T47D (cell line): ENCODE results near the gene RANBP3.
"Not testable (repeated sequence)": the region's sequence is repeated elsewhere in the genome, so short reads cannot be mapped to it uniquely, and the experiment has no call there.

Source experiments
- DNase-seq, 2 experiments: peaks; one replicate each; pipeline versions ENCODE4 v3.0.0 to v3.0.0-alpha.2; 2011 to 2012; ENCODE audit warnings: low read depth in 1 of 2, low spot score in 1 of 2
- JUND ChIP-seq: IDR thresholded peaks from 2 replicates; pipeline ENCODE4 v1.6.1; 2012; ENCODE audit warnings: low read depth
- in situ Hi-C: cut with HindIII; loops from 2 replicates; pipeline ENCODE4 v1.10.0; 2016; ENCODE audit warnings: low sequenced_read_pairs, low pct_unique_long_range_greater_than_20kb

RANBP3 gene

GRCh38 chr19:5891572-5891937 lies 86.4 kb downstream of the RANBP3 start:
- no peak for TF ChIP-seq JUND
- in situ Hi-C loops, result no loop called here
- no peak for DNase-seq

- TF ChIP-seq JUND, result no peak
- DNase-seq, result no peak
- in situ Hi-C loops, result no loop called here
Measured at GRCh38 chr19:5890099-5890498, 87.8 kb downstream of the RANBP3 start.

- TF ChIP-seq JUND, result no peak
- in situ Hi-C loops, result no loop called here
- no peak for DNase-seq
Measured at GRCh38 chr19:5889288-5889971, 88.5 kb downstream of the RANBP3 start.

- DNase-seq, in situ Hi-C loops: not testable (repeated sequence)
Measured at GRCh38 chr19:5884065-5884811, 93.7 kb downstream of the RANBP3 start.

- DNase-seq, in situ Hi-C loops: not testable (repeated sequence)
Measured at GRCh38 chr19:5883157-5883873, 94.6 kb downstream of the RANBP3 start.

- TF ChIP-seq JUND, result no peak
- DNase-seq, result no peak
- in situ Hi-C loops, result no loop called here
Measured at GRCh38 chr19:5882421-5882968, 95.4 kb downstream of the RANBP3 start.

GRCh38 chr19:5881543-5882299 lies 96.2 kb downstream of the RANBP3 start:
- in situ Hi-C loops, result no loop called here
- DNase-seq, result no peak
- TF ChIP-seq JUND, result no peak

GRCh38 chr19:5880604-5881078 lies 97.3 kb downstream of the RANBP3 start:
- in situ Hi-C loops, result no loop called here
- TF ChIP-seq JUND, result no peak
- DNase-seq, result no peak

GRCh38 chr19:5880196-5880595 lies 97.7 kb downstream of the RANBP3 start:
- DNase-seq, result no peak
- TF ChIP-seq JUND, result no peak
- in situ Hi-C loops, result no loop called here

GRCh38 chr19:5877882-5878281 lies 100.1 kb downstream of the RANBP3 start:
- DNase-seq, result no peak
- in situ Hi-C loops, result no loop called here
- TF ChIP-seq JUND, result no peak

- TF ChIP-seq JUND, result no peak
- in situ Hi-C loops, result no loop called here
- no peak for DNase-seq
Measured at GRCh38 chr19:5877427-5877826, 100.5 kb downstream of the RANBP3 start.

GRCh38 chr19:5874496-5874895 lies 103.4 kb downstream of the RANBP3 start:
- in situ Hi-C loops, DNase-seq: not testable (repeated sequence)
